ENCODE results near the gene RRBP1. TPM values are rescaled to one million over a fixed set of nuclear protein-coding genes. Genes with fewer than 3 reads are reported as not detected.

Gene RRBP1
- total RNA-seq, 2 experiments from 2014 or later: 21.1 to 24.9 TPM

GRCh38 chr20:17566345-17566744, 115.7 kb downstream of the RRBP1 start:
- ChIA-PET POLR2A (interaction anchor here (0.6 kb wide), 1 partner anchor 329 kb away, joined by 5 read pairs; no protein-coding TSS in a partner anchor), CTCF (no interaction called here)

GRCh38 chr20:17565169-17565845, 116.7 kb downstream of the RRBP1 start:
- ATAC-seq (no peak), DNase-seq (no peak)
- no peak overlapping the region for H3K4me3 Mint-ChIP-seq
- CTCF ChIA-PET: no interaction called here
- intact Hi-C loops (cut with DNase I, micrococcal nuclease): loop anchor here in 1 of 2 experiments (10.0 kb wide), 1 partner anchor 991 kb away; the partner anchor contains the start of gene KIF16B
- no peaks in the 10 kb centered on the region for H3K36me3 Mint-ChIP-seq (ENCODE audit: low read depth)
- peaks cover 13% of the 10 kb centered on the region for H3K4me1 Mint-ChIP-seq
- H3K27ac Mint-ChIP-seq: no peak overlapping the region
- peaks cover 11% of the 10 kb centered on the region for H3K27me3 Mint-ChIP-seq
- no peaks in the 10 kb centered on the region for H3K9me3 Mint-ChIP-seq (ENCODE audit: low read depth)
- POLR2A ChIA-PET: no interaction called here

More at GRCh38 chr20:17566345-17566744, 115.7 kb downstream of the RRBP1 start:
- ATAC-seq (no peak), DNase-seq (no peak)
- peaks cover 11% of the 10 kb centered on the region for H3K4me1 Mint-ChIP-seq
- no peak overlapping the region for H3K4me3 Mint-ChIP-seq
- intact Hi-C loops (cut with DNase I, micrococcal nuclease): loop anchor here in 1 of 2 experiments (10.0 kb wide), 1 partner anchor 992 kb away; the partner anchor contains the start of gene KIF16B
- H3K27me3 Mint-ChIP-seq: peaks cover 11% of the 10 kb centered on the region
- no peak overlapping the region for H3K27ac Mint-ChIP-seq
- H3K36me3 Mint-ChIP-seq (ENCODE audit: low read depth): no peaks in the 10 kb centered on the region
- no peaks in the 10 kb centered on the region for H3K9me3 Mint-ChIP-seq (ENCODE audit: low read depth)

Other genes starting within 250 kb of the RRBP1 start
- under 1 TPM; 0.12 to 0.23 TPM for gene BFSP1, start 150.9 kb downstream of the RRBP1 start, total RNA-seq
- 10 to 100 TPM; 66.2 to 68.4 TPM for gene DSTN, start 112.2 kb downstream of the RRBP1 start, total RNA-seq
- gene BANF2, start 17.7 kb upstream of the RRBP1 start, total RNA-seq: not detected

All from activated CD4-positive, alpha-beta T cell treated with anti-CD3 and anti-CD28 coated beads for 36 hours (primary cell).